WI38 (cell line): ENCODE measurements around the gene IFNA16.
"Not testable (repeated sequence)": the region's sequence is repeated elsewhere in the genome, so short reads cannot be mapped to it uniquely, and the experiment has no call there.

Experiments used
- H3K4me3 ChIP-seq: 2 replicates; pipeline ENCODE4 v1.5.1; 2011; ENCODE audit warnings: low read depth, mild to moderate bottlenecking, control low read depth, low read length
- CTCF ChIP-seq: IDR thresholded peaks from 2 replicates; pipeline ENCODE4 v1.5.1; 2012; ENCODE audit warnings: low read depth, mild to moderate bottlenecking, control low read depth, low read length

Gene IFNA16

GRCh38 chr9:21172156-21172555, 45.0 kb downstream of the IFNA16 start:
- no peak for TF ChIP-seq CTCF
- no peak overlapping the region for H3K4me3 ChIP-seq

- TF ChIP-seq CTCF, result no peak
- no peak overlapping the region for H3K4me3 ChIP-seq
Measured at GRCh38 chr9:21171351-21171750, 45.8 kb downstream of the IFNA16 start.

- H3K4me3 ChIP-seq, result not testable (repeated sequence)
Measured at GRCh38 chr9:21166560-21166959, 50.6 kb downstream of the IFNA16 start, which contains the start of gene IFNA21. Gene IFNA21 (minus strand): TSS chr9:21166660. CDS start chr9:21166612, 48 bp downstream.
